GM06990 (cell line): ENCODE data around the gene FANCC.

ENCODE experiments used
- DNase-seq: peaks from one replicate; pipeline ENCODE4 v3.0.0-alpha.2; 2011; ENCODE audit not compliant: insufficient read length; ENCODE audit errors: extremely low read depth
- H3K27me3 ChIP-seq: replicated peaks from 2 replicates; pipeline ENCODE4 v1.6.0; 2011; ENCODE audit warnings: low read length; ENCODE audit not compliant: control insufficient read depth, insufficient read depth
- H3K36me3 ChIP-seq: 2 replicates; pipeline ENCODE4 v1.5.1; 2011; ENCODE audit warnings: low read length; ENCODE audit not compliant: control insufficient read depth, insufficient read depth
- H3K4me3 ChIP-seq: replicated peaks from 2 replicates; pipeline ENCODE4 v1.5.1; 2011; ENCODE audit warnings: low read depth, mild to moderate bottlenecking, control low read depth, low read length
- CTCF ChIP-seq: IDR thresholded peaks from 2 replicates; pipeline ENCODE4 v1.5.1; 2011; ENCODE audit warnings: low read length, control low read depth, mild to moderate bottlenecking, inconsistent platforms; ENCODE audit not compliant: insufficient read depth, poor library complexity, severe bottlenecking

The FANCC gene

GRCh38 chr9:95062596-95063065 is 254.9 kb downstream of the FANCC start:
- Histone ChIP-seq H3K4me3 (no peak overlapping the region), H3K36me3 (no peaks in the 10 kb centered on the region; the same call in 1 of the 2 replicates), H3K27me3 (no peaks in the 10 kb centered on the region)
- TF ChIP-seq CTCF, result no peak
- no peak for DNase-seq

GRCh38 chr9:95061916-95062595 is 255.5 kb downstream of the FANCC start:
- no peaks in the 10 kb centered on the region; the same call in 1 of the 2 replicates for H3K36me3 ChIP-seq
- DNase-seq, result no peak
- TF ChIP-seq CTCF, result no peak
- no peak overlapping the region for H3K4me3 ChIP-seq
- H3K27me3 ChIP-seq, result no peaks in the 10 kb centered on the region

GRCh38 chr9:95060916-95061315 is 256.6 kb downstream of the FANCC start:
- no peak for TF ChIP-seq CTCF
- Histone ChIP-seq H3K4me3 (no peak overlapping the region), H3K36me3 (no peaks in the 10 kb centered on the region; the same call in 1 of the 2 replicates), H3K27me3 (no peaks in the 10 kb centered on the region)
- DNase-seq, result no peak

GRCh38 chr9:95060234-95060633 is 257.3 kb downstream of the FANCC start:
- Histone ChIP-seq H3K4me3 (no peak overlapping the region), H3K36me3 (no peaks in the 10 kb centered on the region; the same call in 1 of the 2 replicates), H3K27me3 (no peaks in the 10 kb centered on the region)
- no peak for DNase-seq
- TF ChIP-seq CTCF, result no peak

GRCh38 chr9:95058795-95059386 is 258.6 kb downstream of the FANCC start:
- Histone ChIP-seq H3K4me3 (no peak overlapping the region), H3K36me3 (no peaks in the 10 kb centered on the region; the same call in 1 of the 2 replicates), H3K27me3 (no peaks in the 10 kb centered on the region)
- TF ChIP-seq CTCF, result no peak
- no peak for DNase-seq
